Measurements from ENCODE around the gene ARFGEF3.

ARFGEF3 gene

DNA sequence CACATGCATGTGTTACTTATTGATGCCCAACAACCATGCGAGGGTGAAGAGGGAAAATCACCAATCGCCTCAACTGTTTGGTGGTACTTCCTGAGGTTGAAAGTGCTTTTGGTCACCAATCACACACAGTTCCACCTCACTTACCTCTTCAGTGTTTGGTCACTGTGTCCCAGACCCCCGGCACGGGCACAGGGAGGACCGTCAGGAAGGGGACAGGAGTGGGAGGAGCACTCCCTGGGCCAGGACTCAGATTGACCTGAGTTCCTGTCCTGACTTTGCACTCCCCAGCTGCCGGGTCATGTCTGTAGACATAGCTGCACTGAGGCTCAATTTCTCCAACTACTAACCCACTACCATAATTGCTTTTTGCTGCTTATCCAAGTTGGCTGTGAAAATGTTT lies 130.7 kb downstream of the ARFGEF3 start:
- DNase-seq (ENCODE audit: low spot score), result no peak
- in situ Hi-C loops (cut with MboI; ENCODE audit: low pct_unique_long_range_greater_than_20kb, low sequenced_read_pairs, unreplicated experiment), result no loop called here
- TF ChIP-seq, protein P1, sequence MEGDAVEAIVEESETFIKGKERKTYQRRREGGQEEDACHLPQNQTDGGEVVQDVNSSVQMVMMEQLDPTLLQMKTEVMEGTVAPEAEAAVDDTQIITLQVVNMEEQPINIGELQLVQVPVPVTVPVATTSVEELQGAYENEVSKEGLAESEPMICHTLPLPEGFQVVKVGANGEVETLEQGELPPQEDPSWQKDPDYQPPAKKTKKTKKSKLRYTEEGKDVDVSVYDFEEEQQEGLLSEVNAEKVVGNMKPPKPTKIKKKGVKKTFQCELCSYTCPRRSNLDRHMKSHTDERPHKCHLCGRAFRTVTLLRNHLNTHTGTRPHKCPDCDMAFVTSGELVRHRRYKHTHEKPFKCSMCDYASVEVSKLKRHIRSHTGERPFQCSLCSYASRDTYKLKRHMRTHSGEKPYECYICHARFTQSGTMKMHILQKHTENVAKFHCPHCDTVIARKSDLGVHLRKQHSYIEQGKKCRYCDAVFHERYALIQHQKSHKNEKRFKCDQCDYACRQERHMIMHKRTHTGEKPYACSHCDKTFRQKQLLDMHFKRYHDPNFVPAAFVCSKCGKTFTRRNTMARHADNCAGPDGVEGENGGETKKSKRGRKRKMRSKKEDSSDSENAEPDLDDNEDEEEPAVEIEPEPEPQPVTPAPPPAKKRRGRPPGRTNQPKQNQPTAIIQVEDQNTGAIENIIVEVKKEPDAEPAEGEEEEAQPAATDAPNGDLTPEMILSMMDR (IDR thresholded peaks at IDR 0.05; ENCODE audit: extremely low read depth, insufficient read depth, missing control alignments), result no peak

DNA sequence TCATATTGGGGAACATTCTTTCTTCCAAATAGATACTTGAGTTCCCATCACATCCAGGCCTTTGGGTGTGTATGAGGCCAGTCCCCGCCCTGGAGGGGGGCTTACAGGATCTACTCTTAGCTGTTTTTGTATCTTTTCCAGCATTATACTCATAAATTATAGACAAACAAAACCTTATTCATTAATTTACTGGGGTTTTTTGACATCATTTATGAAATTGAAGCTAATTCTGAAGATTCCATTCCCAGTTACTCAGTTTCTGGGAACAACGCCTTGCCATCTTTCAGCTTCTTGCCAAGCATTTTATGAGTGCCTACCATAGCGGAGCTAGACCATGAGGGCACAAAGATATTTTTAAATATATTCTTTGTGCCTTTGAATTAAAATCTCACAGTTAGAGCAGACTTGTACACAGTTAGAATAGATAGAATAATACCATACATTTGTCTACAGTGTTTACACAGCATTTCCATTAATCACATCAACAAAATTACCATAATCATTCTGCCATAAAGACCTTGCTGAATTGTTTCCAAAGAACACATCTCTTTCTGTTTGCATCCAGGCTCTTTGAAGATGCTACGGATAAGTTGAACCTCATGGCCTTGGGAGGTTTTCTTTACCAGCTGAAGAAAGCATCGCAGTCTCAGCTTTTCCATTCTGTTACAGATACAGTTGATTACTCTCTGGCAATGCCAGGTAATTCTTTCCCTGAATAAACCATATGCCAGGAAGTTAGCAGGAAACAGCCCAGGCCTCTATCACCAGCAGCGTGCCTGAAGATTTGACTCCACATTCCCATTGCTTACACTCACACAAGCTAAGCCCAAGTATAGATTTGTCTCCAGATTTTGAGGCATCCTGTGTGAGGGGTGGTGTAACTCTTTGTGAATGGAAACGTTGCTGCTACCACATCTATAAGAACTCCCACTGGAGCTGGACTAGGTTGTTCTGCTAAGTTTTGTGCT lies 132.0 kb downstream of the ARFGEF3 start:
- TF ChIP-seq, protein P1 (IDR thresholded peaks at IDR 0.05; ENCODE audit: extremely low read depth, insufficient read depth, missing control alignments), result no peak
- DNase-seq (ENCODE audit: low spot score), result no peak
- in situ Hi-C loops (cut with MboI; ENCODE audit: low pct_unique_long_range_greater_than_20kb, low sequenced_read_pairs, unreplicated experiment), result no loop called here

DNA sequence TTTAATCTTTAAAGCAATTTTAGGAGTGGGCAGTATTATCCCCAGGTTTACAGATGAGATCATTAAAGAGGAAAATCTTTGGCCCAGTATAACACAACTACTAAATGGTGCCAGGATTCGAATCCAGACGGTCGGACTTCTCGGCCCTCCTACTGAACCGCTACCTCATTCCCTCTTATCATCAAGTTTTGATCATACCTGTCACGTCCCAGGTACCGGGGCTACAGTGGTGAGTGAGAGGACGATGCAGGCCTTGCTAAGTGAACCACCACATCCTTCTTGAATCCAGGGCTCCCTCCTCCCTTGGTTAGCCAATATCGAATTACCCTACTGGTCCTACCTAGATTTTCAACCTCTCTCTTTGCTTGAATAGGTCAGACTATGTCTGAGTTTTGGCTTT lies 134.6 kb downstream of the ARFGEF3 start:
- in situ Hi-C loops (cut with MboI; ENCODE audit: low pct_unique_long_range_greater_than_20kb, low sequenced_read_pairs, unreplicated experiment), result no loop called here
- TF ChIP-seq, protein P1 (IDR thresholded peaks at IDR 0.05; ENCODE audit: extremely low read depth, insufficient read depth, missing control alignments), result no peak
- DNase-seq (ENCODE audit: low spot score), result no peak

DNA sequence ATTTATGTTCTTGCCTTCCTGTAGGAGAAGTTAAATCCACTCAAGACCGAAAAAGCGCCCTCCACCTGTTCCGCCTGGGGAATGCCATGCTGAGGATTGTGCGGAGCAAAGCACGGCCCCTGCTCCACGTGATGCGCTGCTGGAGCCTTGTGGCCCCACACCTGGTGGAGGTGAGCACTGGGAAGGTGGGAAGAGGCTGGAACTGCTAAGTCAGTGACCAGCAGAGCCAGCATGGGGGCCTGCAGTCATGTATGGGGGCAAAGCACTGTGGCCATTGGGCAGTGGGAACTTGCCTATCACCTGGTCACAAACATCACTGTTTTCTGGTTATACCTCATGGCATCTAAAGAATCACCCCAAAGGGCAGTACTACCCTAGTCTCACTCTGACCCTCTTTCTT lies 135.0 kb downstream of the ARFGEF3 start:
- in situ Hi-C loops (cut with MboI; ENCODE audit: low pct_unique_long_range_greater_than_20kb, low sequenced_read_pairs, unreplicated experiment), result no loop called here
- TF ChIP-seq, protein P1 (IDR thresholded peaks at IDR 0.05; ENCODE audit: extremely low read depth, insufficient read depth, missing control alignments), result no peak
- no peak for DNase-seq (ENCODE audit: low spot score)

DNA sequence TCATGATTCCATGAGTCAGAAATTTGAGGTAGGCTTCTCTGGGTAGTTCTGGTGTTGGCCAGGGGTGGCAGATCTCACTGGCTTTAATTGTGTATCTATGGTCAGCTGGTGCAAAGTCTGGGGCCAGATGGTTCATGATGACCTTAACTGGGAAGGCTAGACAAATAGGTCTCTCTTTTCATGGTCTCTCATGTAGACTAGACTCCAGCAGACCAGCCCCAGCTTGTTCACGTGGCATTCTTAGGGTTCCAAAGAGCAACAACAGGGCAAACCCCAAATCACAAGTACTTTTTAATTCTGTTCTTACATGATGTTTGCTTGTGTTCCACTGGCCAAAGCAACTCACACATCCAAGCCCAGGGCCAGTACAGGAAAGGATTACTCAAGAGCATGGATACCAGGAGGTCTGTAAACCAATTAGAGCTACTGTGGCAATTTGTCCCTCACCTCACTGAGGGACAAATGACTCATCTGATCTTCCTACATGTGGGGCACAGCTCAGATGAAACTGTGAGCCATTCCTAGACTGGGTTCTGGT lies 136.1 kb downstream of the ARFGEF3 start:
- DNase-seq (ENCODE audit: low spot score), result no peak
- TF ChIP-seq, protein P1 (IDR thresholded peaks at IDR 0.05; ENCODE audit: extremely low read depth, insufficient read depth, missing control alignments), result no peak
- in situ Hi-C loops (cut with MboI; ENCODE audit: low pct_unique_long_range_greater_than_20kb, low sequenced_read_pairs, unreplicated experiment), result no loop called here

DNA sequence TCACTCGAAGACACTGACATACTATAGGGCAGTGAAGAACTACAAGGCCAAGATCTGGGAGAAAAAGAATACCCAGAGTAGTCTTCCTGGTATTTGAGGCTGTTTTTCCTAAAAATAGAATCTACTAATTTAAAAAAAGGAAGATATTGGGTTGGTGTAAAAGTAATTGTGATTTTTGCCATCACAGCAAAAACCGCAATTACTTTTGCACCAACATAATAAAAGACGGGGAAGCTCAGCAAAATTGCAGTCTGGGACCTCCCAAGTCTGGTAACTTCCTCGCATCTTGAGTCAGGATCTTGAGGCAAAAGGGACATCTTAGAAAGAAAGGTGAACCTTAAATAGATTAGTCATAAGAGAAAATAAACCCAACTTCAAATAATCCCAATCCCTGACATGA lies 138.7 kb downstream of the ARFGEF3 start:
- no peak for DNase-seq (ENCODE audit: low spot score)
- in situ Hi-C loops (cut with MboI; ENCODE audit: low pct_unique_long_range_greater_than_20kb, low sequenced_read_pairs, unreplicated experiment), result no loop called here
- TF ChIP-seq, protein P1 (IDR thresholded peaks at IDR 0.05; ENCODE audit: extremely low read depth, insufficient read depth, missing control alignments), result no peak

All from GM13977 (cell line).